ENCODE measurements around the gene FAM3B.
"Not testable (repeated sequence)": the region's sequence is repeated elsewhere in the genome, so short reads cannot be mapped to it uniquely, and the experiment has no call there.

Gene FAM3B

DNA sequence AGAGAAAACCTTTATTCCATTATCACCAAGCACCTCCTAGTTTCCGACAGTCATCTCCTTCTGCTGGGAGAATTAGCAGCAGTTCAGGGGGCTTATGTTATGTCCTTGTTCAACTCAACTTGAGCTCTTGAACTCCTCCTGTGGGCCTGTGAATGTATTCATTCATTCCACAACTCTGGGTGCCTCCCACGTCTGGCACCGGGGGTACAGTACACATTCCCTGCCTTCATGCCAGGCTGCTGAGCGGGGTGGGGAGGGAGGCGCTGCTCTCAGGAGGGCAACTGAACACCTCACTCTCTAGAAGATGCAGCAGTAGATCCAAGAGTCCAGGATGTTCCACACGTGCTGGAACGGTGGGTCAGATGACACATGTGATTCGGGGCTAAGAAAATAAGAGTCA lies 40.9 kb downstream of the FAM3B start:
- Histone ChIP-seq H4K8ac (ENCODE audit: low read depth, low read length) (no peak overlapping the region), H2BK5ac (ENCODE audit: low read depth, low read length, poor library complexity) (no peak overlapping the region)

DNA sequence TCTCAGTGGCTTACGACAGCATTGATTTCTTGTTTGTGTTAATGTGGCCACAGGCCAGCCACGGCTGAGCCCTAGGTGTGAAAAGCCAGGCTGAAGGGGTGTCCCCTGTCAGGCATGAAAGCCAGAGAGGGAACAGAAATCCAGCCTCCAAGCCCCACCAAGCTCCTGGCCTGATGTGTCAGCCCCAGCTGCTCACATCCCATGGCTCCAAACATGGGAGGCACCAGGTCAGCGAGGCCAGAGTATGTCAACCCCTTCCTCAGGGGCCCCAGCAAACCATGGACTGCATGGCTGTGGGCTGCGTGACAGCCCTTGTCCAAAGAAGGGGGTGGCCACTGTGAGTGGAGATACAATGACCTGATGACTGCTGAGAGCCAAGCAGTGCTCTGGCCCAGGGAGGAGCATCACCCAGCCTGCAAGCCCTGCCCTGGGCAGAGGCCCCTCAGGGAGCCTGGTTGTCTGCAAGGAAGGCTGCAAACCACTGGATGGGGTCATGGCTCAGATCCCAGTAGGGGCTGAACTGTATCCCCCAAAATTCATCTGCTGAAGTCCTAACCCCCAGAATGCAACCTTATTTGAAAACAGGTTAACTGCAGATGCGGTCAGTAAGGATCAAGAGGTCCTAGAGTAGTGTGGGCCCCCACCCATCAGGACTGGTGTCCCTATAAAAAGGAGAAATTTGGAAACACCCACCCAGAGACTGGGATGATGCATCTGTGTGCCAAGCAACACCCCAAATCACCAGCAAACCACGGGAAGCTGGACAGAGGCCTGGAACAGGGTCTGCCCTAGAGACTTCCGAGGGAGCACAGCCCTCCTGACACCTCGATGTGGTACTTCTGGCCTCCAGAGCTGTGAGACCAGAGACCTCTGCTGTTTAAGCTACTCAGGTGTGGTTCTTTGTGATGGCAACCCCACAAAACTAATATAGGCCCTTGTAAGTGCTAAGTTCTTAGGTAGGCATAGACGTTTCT lies 41.9 kb downstream of the FAM3B start:
- no peak overlapping the region for H2AFZ ChIP-seq (ENCODE audit: insufficient read depth, low read length, poor library complexity)
- H2BK5ac ChIP-seq (ENCODE audit: low read depth, low read length, poor library complexity), result no peak overlapping the region
- H3K27me3 ChIP-seq (ENCODE audit: insufficient read depth, low read length), result no peaks in the 10 kb centered on the region
- H3K4me3 ChIP-seq (ENCODE audit: low read depth, low read length), result no peak overlapping the region
- no peak overlapping the region for H3K4me2 ChIP-seq (ENCODE audit: low read length)
- H3K9ac ChIP-seq (ENCODE audit: low read length), result no peak overlapping the region
- H3K79me2 ChIP-seq (ENCODE audit: control insufficient read depth, insufficient read depth, low read length, poor library complexity), result no peaks in the 10 kb centered on the region
- H3K36me3 ChIP-seq (ENCODE audit: control insufficient read depth in 1 of 2, insufficient read depth in 2 of 2, low read length in 2 of 2), result no peaks in the 10 kb centered on the region
- no peak overlapping the region for H3K23ac ChIP-seq (ENCODE audit: low read length)
- no peak overlapping the region for H4K12ac ChIP-seq (ENCODE audit: low read depth, low read length)
- H2BK12ac ChIP-seq (ENCODE audit: low read length), result no peak overlapping the region
- no peaks in the 10 kb centered on the region for H3K79me1 ChIP-seq (ENCODE audit: low read length)
- no peak overlapping the region for H4K8ac ChIP-seq (ENCODE audit: low read depth, low read length)
- H2AK5ac ChIP-seq (ENCODE audit: low read length), result no peak overlapping the region
- no peak overlapping the region for H4K91ac ChIP-seq (ENCODE audit: low read depth, low read length)
- no peak overlapping the region for H3K27ac ChIP-seq (ENCODE audit: low read depth, low read length)
- no peak for DNase-seq
- H3K9me3 ChIP-seq (ENCODE audit: insufficient read depth, low read depth, low read length), result no peaks in the 10 kb centered on the region
- H2BK120ac ChIP-seq (ENCODE audit: insufficient read depth, low read length, poor library complexity), result no peak overlapping the region
- WGBS (ENCODE audit: extremely low coverage, insufficient coverage, insufficient read length), result no CpG with 5 or more reads among the region's 9 CpGs
- no peak overlapping the region for H3K14ac ChIP-seq (ENCODE audit: low read length)
- no peak overlapping the region for H3K18ac ChIP-seq (ENCODE audit: low read length)
- H3K4me1 ChIP-seq (ENCODE audit: control insufficient read depth in 1 of 2, insufficient read depth in 2 of 2, low read length in 2 of 2), result no peaks in the 10 kb centered on the region
- no peak overlapping the region for H3K4ac ChIP-seq (ENCODE audit: low read depth, low read length)

More for the DNA sequence above, 40.9 kb downstream of the FAM3B start:
- Histone ChIP-seq H3K14ac (ENCODE audit: low read length) (no peak overlapping the region), H3K23ac (ENCODE audit: low read length) (no peak overlapping the region), H2AFZ (ENCODE audit: insufficient read depth, low read length, poor library complexity) (no peak overlapping the region), H2BK12ac (ENCODE audit: low read length) (no peak overlapping the region), H3K79me2 (ENCODE audit: control insufficient read depth, insufficient read depth, low read length, poor library complexity) (no peaks in the 10 kb centered on the region), H3K9me3 (ENCODE audit: insufficient read depth, low read depth, low read length) (no peaks in the 10 kb centered on the region), H2AK5ac (ENCODE audit: low read length) (no peak overlapping the region), H3K36me3 (ENCODE audit: control insufficient read depth in 1 of 2, insufficient read depth in 2 of 2, low read length in 2 of 2) (no peaks in the 10 kb centered on the region), H3K18ac (ENCODE audit: low read length) (no peak overlapping the region), H3K79me1 (ENCODE audit: low read length) (no peaks in the 10 kb centered on the region), H3K4me1 (ENCODE audit: control insufficient read depth in 1 of 2, insufficient read depth in 2 of 2, low read length in 2 of 2) (no peaks in the 10 kb centered on the region), H3K27ac (ENCODE audit: low read depth, low read length) (no peak overlapping the region), H2BK120ac (ENCODE audit: insufficient read depth, low read length, poor library complexity) (no peak overlapping the region), H3K4me3 (ENCODE audit: low read depth, low read length) (no peak overlapping the region), H3K27me3 (ENCODE audit: insufficient read depth, low read length) (no peaks in the 10 kb centered on the region), H4K12ac (ENCODE audit: low read depth, low read length) (no peak overlapping the region), H3K4ac (ENCODE audit: low read depth, low read length) (no peak overlapping the region), H4K91ac (ENCODE audit: low read depth, low read length) (no peak overlapping the region), H3K4me2 (ENCODE audit: low read length) (no peak overlapping the region), H3K9ac (ENCODE audit: low read length) (no peak overlapping the region)
- no peak for DNase-seq
- WGBS (ENCODE audit: extremely low coverage, insufficient coverage, insufficient read length), result no CpG with 5 or more reads among the region's 8 CpGs

DNA sequence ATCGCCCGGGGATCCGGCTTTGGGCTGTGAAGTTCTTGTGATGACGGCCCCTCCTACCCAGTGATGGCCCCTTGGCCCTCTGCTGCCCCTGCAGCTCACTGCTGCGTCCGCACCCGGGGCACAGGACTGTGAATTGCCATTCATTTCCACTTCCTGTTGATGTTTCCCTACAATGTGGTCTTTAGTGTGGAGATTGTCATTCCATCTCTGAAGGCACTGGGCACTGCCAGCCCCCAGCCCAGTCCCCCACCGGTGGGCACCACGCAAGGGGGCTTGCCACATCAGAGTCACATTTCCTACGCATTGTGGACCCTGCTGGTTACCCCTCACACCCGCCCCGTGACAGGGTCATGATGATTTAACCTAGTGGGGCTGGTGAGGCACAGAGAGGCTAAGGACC lies 42.7 kb downstream of the FAM3B start:
- H4K8ac ChIP-seq (ENCODE audit: low read depth, low read length), result no peak overlapping the region
- no CpG with 5 or more reads among the region's 12 CpGs for WGBS (ENCODE audit: extremely low coverage, insufficient coverage, insufficient read length)
- no peak for DNase-seq
- no peak overlapping the region for H3K14ac ChIP-seq (ENCODE audit: low read length)
- H2AFZ ChIP-seq (ENCODE audit: insufficient read depth, low read length, poor library complexity), result no peak overlapping the region
- H3K4ac ChIP-seq (ENCODE audit: low read depth, low read length), result no peak overlapping the region
- H3K4me1 ChIP-seq (ENCODE audit: control insufficient read depth in 1 of 2, insufficient read depth in 2 of 2, low read length in 2 of 2), result no peaks in the 10 kb centered on the region
- no peak overlapping the region for H3K9ac ChIP-seq (ENCODE audit: low read length)
- H3K9me3 ChIP-seq (ENCODE audit: insufficient read depth, low read depth, low read length), result no peaks in the 10 kb centered on the region
- no peak overlapping the region for H4K12ac ChIP-seq (ENCODE audit: low read depth, low read length)
- H3K23ac ChIP-seq (ENCODE audit: low read length), result no peak overlapping the region
- H4K91ac ChIP-seq (ENCODE audit: low read depth, low read length), result no peak overlapping the region
- no peaks in the 10 kb centered on the region for H3K79me2 ChIP-seq (ENCODE audit: control insufficient read depth, insufficient read depth, low read length, poor library complexity)
- no peak overlapping the region for H3K4me3 ChIP-seq (ENCODE audit: low read depth, low read length)
- no peaks in the 10 kb centered on the region for H3K79me1 ChIP-seq (ENCODE audit: low read length)
- H3K27me3 ChIP-seq (ENCODE audit: insufficient read depth, low read length), result no peaks in the 10 kb centered on the region
- no peak overlapping the region for H3K18ac ChIP-seq (ENCODE audit: low read length)
- no peaks in the 10 kb centered on the region for H3K36me3 ChIP-seq (ENCODE audit: control insufficient read depth in 1 of 2, insufficient read depth in 2 of 2, low read length in 2 of 2)
- no peak overlapping the region for H2BK120ac ChIP-seq (ENCODE audit: insufficient read depth, low read length, poor library complexity)
- H3K27ac ChIP-seq (ENCODE audit: low read depth, low read length), result no peak overlapping the region
- H2BK5ac ChIP-seq (ENCODE audit: low read depth, low read length, poor library complexity), result no peak overlapping the region
- no peak overlapping the region for H3K4me2 ChIP-seq (ENCODE audit: low read length)
- no peak overlapping the region for H2AK5ac ChIP-seq (ENCODE audit: low read length)
- H2BK12ac ChIP-seq (ENCODE audit: low read length), result no peak overlapping the region

- H2BK5ac ChIP-seq (ENCODE audit: low read depth, low read length, poor library complexity); H3K36me3 ChIP-seq (ENCODE audit: control insufficient read depth in 1 of 2, insufficient read depth in 2 of 2, low read length in 2 of 2): not testable (repeated sequence)
Observed at GRCh38 chr21:41359754-41360071, 43.1 kb downstream of the FAM3B start.

More at GRCh38 chr21:41359754-41360071, 43.1 kb downstream of the FAM3B start:
- H2BK12ac ChIP-seq (ENCODE audit: low read length); H3K4me3 ChIP-seq (ENCODE audit: low read depth, low read length); H3K23ac ChIP-seq (ENCODE audit: low read length); H3K9ac ChIP-seq (ENCODE audit: low read length); H3K4me1 ChIP-seq (ENCODE audit: control insufficient read depth in 1 of 2, insufficient read depth in 2 of 2, low read length in 2 of 2); H4K91ac ChIP-seq (ENCODE audit: low read depth, low read length); H3K27ac ChIP-seq (ENCODE audit: low read depth, low read length); H2AK5ac ChIP-seq (ENCODE audit: low read length); H3K14ac ChIP-seq (ENCODE audit: low read length); H3K4ac ChIP-seq (ENCODE audit: low read depth, low read length); DNase-seq; H3K18ac ChIP-seq (ENCODE audit: low read length); H2BK120ac ChIP-seq (ENCODE audit: insufficient read depth, low read length, poor library complexity); H4K8ac ChIP-seq (ENCODE audit: low read depth, low read length); H4K12ac ChIP-seq (ENCODE audit: low read depth, low read length); H3K79me1 ChIP-seq (ENCODE audit: low read length); H3K79me2 ChIP-seq (ENCODE audit: control insufficient read depth, insufficient read depth, low read length, poor library complexity); H3K27me3 ChIP-seq (ENCODE audit: insufficient read depth, low read length); H3K4me2 ChIP-seq (ENCODE audit: low read length); H2AFZ ChIP-seq (ENCODE audit: insufficient read depth, low read length, poor library complexity); H3K9me3 ChIP-seq (ENCODE audit: insufficient read depth, low read depth, low read length): not testable (repeated sequence)
- WGBS (ENCODE audit: extremely low coverage, insufficient coverage, insufficient read length), result no CpG with 5 or more reads among the region's 4 CpGs
